Breast epithelium (tissue), 4 donors: ENCODE results near the gene PHF19. TPM values are rescaled to one million over a fixed set of nuclear protein-coding genes. Genes with fewer than 3 reads are reported as not detected.

Experiments used
- DNase-seq, 2 donors: peaks; one replicate each; pipeline ENCODE4 v3.0.0-alpha.2; 2019; ENCODE audit warnings: low spot score in 2 of 2
- H3K27ac ChIP-seq, 2 donors: fragments of 200-600 bp; sonication (generic) in 1 of 2; one replicate each; pipeline ENCODE4 v1.5.1; 2016 to 2019; ENCODE audit warnings: mild to moderate bottlenecking in 1 of 2
- H3K27me3 ChIP-seq, 2 donors: fragments of 200-600 bp; sonication (generic) in 1 of 2; one replicate each; pipeline versions ENCODE4 v1.5.1 to v1.6.0; 2017 to 2019; ENCODE audit warnings: control low read depth in 1 of 2, mild to moderate bottlenecking in 1 of 2
- H3K36me3 ChIP-seq: fragments of 200-600 bp; one replicate; pipeline ENCODE4 v1.5.1; 2019
- H3K4me1 ChIP-seq, 2 donors: fragments of 200-600 bp; sonication (generic); one replicate each; pipeline ENCODE4 v1.5.1; 2016 to 2019; ENCODE audit warnings: control low read depth in 1 of 2
- H3K4me3 ChIP-seq, 3 donors: fragments of 200-600 bp; sonication (generic); 1 replicate in 2 of 3; 2 replicates in 1 of 3; pipeline ENCODE4 v1.5.1; 2016 to 2019; ENCODE audit warnings: mild to moderate bottlenecking in 3 of 3, moderate library complexity in 2 of 3
- H3K9me3 ChIP-seq, 2 donors: fragments of 200-600 bp; sonication (generic) in 1 of 2; one replicate each; pipeline ENCODE4 v1.5.1; 2016 to 2019; ENCODE audit warnings: control low read depth in 1 of 2
- POLR2A ChIP-seq: fragments of 450-650 bp; IDR thresholded peaks from one replicate; pipeline ENCODE4 v1.6.1; 2016; ENCODE audit warnings: antibody characterized with exemption, mild to moderate bottlenecking, moderate library complexity
- POLR2AphosphoS5 ChIP-seq, 3 donors: sonication (generic); formaldehyde crosslinking; IDR thresholded peaks; one replicate each; pipeline ENCODE4 v1.6.1; 2017; ENCODE audit warnings: antibody characterized with exemption in 3 of 3
- intact Hi-C: fragments of 100-400 bp; cut with DNase I; formaldehyde crosslinking; loops from one replicate; pipeline ENCODE4 v1.15.1; 2023; ENCODE audit warnings: low total_unique reads
- total RNA-seq, 3 donors: library from RNA; depleted of rRNA; stranded (reverse); fragments of >200 nt; gene quantifications; one replicate each; pipeline ENCODE4 v1.1.0, GENCODE V29; 2016
- TF ChIP-seq, protein P1 (sequence below), 3 donors: fragments of 450-650 bp; IDR thresholded peaks; one replicate each; pipeline ENCODE4 v1.5.1; 2016 to 2017; ENCODE audit warnings: antibody characterized with exemption in 3 of 3, mild to moderate bottlenecking in 3 of 3, moderate library complexity in 3 of 3

The PHF19 gene
- total RNA-seq, 3 donors from 2014 or later: 16.5 to 33.1 (median 19.0) TPM

- H3K4me3 ChIP-seq: no peak overlapping the region
- intact Hi-C loops: no loop called here
- no peaks in the 10 kb centered on the region for H3K9me3 ChIP-seq
- no peaks in the 10 kb centered on the region for H3K36me3 ChIP-seq
- no peaks in the 10 kb centered on the region for H3K27me3 ChIP-seq
- DNase-seq: peak in 1 of 2 donors; percentile 86
- TF ChIP-seq, protein P1, sequence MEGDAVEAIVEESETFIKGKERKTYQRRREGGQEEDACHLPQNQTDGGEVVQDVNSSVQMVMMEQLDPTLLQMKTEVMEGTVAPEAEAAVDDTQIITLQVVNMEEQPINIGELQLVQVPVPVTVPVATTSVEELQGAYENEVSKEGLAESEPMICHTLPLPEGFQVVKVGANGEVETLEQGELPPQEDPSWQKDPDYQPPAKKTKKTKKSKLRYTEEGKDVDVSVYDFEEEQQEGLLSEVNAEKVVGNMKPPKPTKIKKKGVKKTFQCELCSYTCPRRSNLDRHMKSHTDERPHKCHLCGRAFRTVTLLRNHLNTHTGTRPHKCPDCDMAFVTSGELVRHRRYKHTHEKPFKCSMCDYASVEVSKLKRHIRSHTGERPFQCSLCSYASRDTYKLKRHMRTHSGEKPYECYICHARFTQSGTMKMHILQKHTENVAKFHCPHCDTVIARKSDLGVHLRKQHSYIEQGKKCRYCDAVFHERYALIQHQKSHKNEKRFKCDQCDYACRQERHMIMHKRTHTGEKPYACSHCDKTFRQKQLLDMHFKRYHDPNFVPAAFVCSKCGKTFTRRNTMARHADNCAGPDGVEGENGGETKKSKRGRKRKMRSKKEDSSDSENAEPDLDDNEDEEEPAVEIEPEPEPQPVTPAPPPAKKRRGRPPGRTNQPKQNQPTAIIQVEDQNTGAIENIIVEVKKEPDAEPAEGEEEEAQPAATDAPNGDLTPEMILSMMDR (IDR thresholded peaks at IDR 0.05): no peak
- peak; percentile 66 to 90 (median 85) for TF ChIP-seq POLR2AphosphoS5 (IDR thresholded peaks at IDR 0.05)
- TF ChIP-seq POLR2A: no peak
- H3K4me1 ChIP-seq: peaks cover 0 to 3% of the 10 kb centered on the region in 2 donors
- peak overlapping the region; percentile 75 to 82 for H3K27ac ChIP-seq
These were observed 39.6 kb upstream of the PHF19 start for GRCh38 chr9:120916588-120916987.

DNA sequence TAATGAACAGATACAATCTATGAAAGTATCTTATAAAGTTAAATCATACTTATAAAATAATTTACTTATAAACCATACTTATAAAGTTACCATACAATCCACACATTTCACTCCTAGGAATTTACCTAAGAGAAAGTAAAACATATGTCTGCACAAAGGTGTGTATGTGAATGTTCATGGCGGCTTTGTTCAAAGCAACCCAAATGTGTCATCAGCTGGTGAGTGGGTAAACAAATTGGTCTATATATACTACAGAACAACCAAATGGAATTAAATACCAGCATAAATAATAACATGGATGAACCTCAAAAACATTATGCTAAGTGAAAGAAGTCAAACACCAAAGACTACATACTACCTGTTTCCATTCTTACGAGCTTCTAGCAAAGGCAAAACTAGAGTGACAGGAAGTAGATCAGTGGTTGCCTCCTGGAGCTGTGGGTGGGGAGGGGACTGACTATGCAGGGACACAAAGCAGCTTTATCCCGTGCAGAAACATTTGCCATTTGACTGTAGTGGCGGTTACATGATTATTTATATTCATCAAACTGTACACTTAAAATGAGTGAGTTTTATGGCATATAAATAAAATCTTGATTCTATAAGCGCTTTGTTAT lies 39.0 kb upstream of the PHF19 start:
- H3K4me1 ChIP-seq: peaks cover 0 to 3% of the 10 kb centered on the region in 2 donors
- H3K27me3 ChIP-seq: no peaks in the 10 kb centered on the region
- H3K9me3 ChIP-seq: no peaks in the 10 kb centered on the region
- intact Hi-C loops: no loop called here
- H3K27ac ChIP-seq: peak overlapping the region; percentile 1 to 75
- no peak for TF ChIP-seq POLR2A
- TF ChIP-seq, protein P1 (IDR thresholded peaks at IDR 0.05): no peak
- TF ChIP-seq POLR2AphosphoS5 (IDR thresholded peaks at IDR 0.05): no peak
- DNase-seq: no peak
- no peaks in the 10 kb centered on the region for H3K36me3 ChIP-seq
- H3K4me3 ChIP-seq: no peak overlapping the region

DNA sequence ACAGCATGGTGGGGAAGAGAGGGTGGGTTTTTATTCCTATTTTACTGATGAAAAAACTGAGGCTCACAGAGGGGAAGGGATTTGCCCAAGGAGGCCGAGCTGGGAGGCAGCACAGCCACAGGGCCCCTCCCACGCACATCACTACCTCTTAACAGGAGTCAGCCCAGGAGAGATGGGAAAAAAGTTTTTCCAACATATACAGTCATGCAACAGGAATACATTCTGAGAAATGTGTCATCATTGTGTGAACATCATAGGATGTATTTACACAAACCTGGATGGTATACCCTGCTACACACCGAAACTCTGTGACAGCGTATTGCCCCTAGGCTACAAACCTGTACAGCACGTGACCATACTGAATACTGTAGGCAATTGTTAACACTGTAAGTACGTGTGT lies 38.0 kb upstream of the PHF19 start:
- no peak overlapping the region for H3K27ac ChIP-seq
- H3K27me3 ChIP-seq: no peaks in the 10 kb centered on the region
- peaks cover 0 to 3% of the 10 kb centered on the region in 2 donors for H3K4me1 ChIP-seq
- no peak for DNase-seq
- no peaks in the 10 kb centered on the region for H3K9me3 ChIP-seq
- H3K4me3 ChIP-seq: no peak overlapping the region
- no peaks in the 10 kb centered on the region for H3K36me3 ChIP-seq
- intact Hi-C loops: no loop called here
- TF ChIP-seq POLR2AphosphoS5 (IDR thresholded peaks at IDR 0.05) (no peak), POLR2A (no peak)
- TF ChIP-seq, protein P1 (IDR thresholded peaks at IDR 0.05): no peak

DNA sequence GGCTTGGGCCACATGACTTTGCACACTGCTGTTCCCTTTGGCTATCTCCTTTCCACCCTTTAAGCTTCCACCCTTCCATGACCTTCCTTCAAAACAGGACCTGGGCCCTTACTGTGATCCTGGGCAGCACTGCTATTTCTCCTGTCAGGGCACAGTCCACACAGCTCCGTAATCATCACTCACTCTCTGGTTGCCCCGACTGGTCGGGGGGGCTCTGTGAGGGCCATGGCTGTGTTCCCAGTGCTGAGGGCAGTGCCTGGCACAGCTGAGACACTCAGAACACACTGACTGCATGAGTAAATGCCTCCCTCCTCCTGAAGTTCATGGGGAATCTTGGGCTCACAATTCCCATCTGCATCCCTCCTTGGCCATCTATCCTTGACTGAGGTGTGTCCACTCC lies 37.4 kb upstream of the PHF19 start:
- TF ChIP-seq, protein P1 (IDR thresholded peaks at IDR 0.05): no peak
- TF ChIP-seq POLR2AphosphoS5 (IDR thresholded peaks at IDR 0.05): no peak
- no peak for TF ChIP-seq POLR2A
- Histone ChIP-seq H3K4me1 (peaks cover 0 to 3% of the 10 kb centered on the region in 2 donors), H3K27ac (peak overlapping the region in 1 of 2 donors; percentile 5), H3K36me3 (no peaks in the 10 kb centered on the region), H3K9me3 (no peaks in the 10 kb centered on the region), H3K4me3 (no peak overlapping the region), H3K27me3 (no peaks in the 10 kb centered on the region)
- DNase-seq: no peak
- intact Hi-C loops: no loop called here

DNA sequence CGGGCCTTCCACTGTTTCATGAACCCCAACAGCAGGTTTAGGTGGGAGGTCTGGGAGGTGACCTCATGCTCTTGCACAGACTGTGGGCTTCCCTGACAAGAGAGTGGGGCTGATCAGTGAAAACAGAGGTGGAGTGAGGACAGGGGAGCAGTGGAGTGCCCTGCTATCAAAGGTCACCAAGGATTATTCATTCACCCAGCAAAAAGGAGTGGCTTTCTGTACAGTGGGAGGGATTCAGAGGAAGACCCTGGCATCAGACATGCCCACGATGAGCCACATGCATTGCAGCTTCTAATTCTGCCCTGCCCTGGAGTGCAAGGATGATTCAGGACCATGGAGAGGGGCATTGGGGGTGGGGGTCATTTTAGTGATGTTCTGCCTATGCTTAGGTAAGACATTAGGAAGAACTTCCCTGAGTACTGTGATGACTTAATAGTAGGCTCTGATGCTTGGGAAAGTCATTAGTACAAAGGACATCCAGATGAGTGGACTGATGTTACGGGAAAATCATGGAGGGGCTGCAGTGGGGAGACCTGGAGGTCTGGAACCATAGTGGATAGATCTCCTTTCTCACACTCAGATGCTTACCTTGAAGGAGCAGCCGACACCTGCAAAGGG lies 36.8 kb upstream of the PHF19 start:
- intact Hi-C loops: no loop called here
- peaks cover 0 to under 1% of the 10 kb centered on the region in 2 donors for H3K4me1 ChIP-seq
- H3K27ac ChIP-seq: no peak overlapping the region
- TF ChIP-seq POLR2A (no peak), POLR2AphosphoS5 (IDR thresholded peaks at IDR 0.05) (no peak)
- TF ChIP-seq, protein P1 (IDR thresholded peaks at IDR 0.05): no peak
- no peaks in the 10 kb centered on the region for H3K27me3 ChIP-seq
- no peaks in the 10 kb centered on the region for H3K9me3 ChIP-seq
- H3K36me3 ChIP-seq: no peaks in the 10 kb centered on the region
- no peak overlapping the region for H3K4me3 ChIP-seq
- no peak for DNase-seq
